Mesendoderm (in vitro differentiated cells): ENCODE measurements around the gene TP73.

Experiments used
- DNase-seq: peaks from one replicate; pipeline ENCODE4 v3.0.0; 2013
- H2AK5ac ChIP-seq: 2 replicates; pipeline ENCODE4 v1.6.1; 2013; ENCODE audit warnings: low read length, inconsistent platforms
- H2BK120ac ChIP-seq: 2 replicates; pipeline ENCODE4 v1.6.1; 2013; ENCODE audit warnings: low read depth, mild to moderate bottlenecking, low read length, moderate library complexity, mixed read lengths
- H2BK15ac ChIP-seq: replicated peaks from 2 replicates; pipeline ENCODE4 v1.6.1; 2013; ENCODE audit warnings: low read depth, mild to moderate bottlenecking, moderate library complexity
- H2BK5ac ChIP-seq: 2 replicates; pipeline ENCODE4 v1.6.1; 2013; ENCODE audit warnings: low read length, inconsistent platforms
- H3K18ac ChIP-seq: 2 replicates; pipeline ENCODE4 v1.6.1; 2013; ENCODE audit warnings: mild to moderate bottlenecking, low read length, mixed read lengths
- H3K23ac ChIP-seq: one replicate; pipeline ENCODE4 v1.6.1; 2013; ENCODE audit warnings: low read length
- H3K27ac ChIP-seq: 2 replicates; pipeline ENCODE4 v1.5.1; 2013; ENCODE audit warnings: low read depth, mild to moderate bottlenecking, inconsistent platforms, low read length, moderate library complexity
- H3K27me3 ChIP-seq: 2 replicates; pipeline ENCODE4 v1.6.1; 2013; ENCODE audit warnings: low read length, control low read depth, mild to moderate bottlenecking, inconsistent platforms; ENCODE audit not compliant: insufficient read depth, poor library complexity
- H3K36me3 ChIP-seq: 2 replicates; pipeline ENCODE4 v1.6.1; 2013; ENCODE audit warnings: low read length, inconsistent platforms; ENCODE audit not compliant: control insufficient read depth, insufficient read depth
- H3K4ac ChIP-seq: one replicate; pipeline ENCODE4 v1.6.1; 2013; ENCODE audit warnings: low read depth, mild to moderate bottlenecking, low read length, moderate library complexity
- H3K4me1 ChIP-seq: 2 replicates; pipeline ENCODE4 v1.6.1; 2013; ENCODE audit warnings: low read depth, low read length, inconsistent platforms; ENCODE audit not compliant: control insufficient read depth
- H3K4me2 ChIP-seq: 2 replicates; pipeline ENCODE4 v1.6.1; 2013; ENCODE audit warnings: low read length
- H3K4me3 ChIP-seq: 2 replicates; pipeline ENCODE4 v1.5.1; 2013; ENCODE audit warnings: mild to moderate bottlenecking, low read length
- H3K56ac ChIP-seq: one replicate; pipeline ENCODE4 v1.6.1; 2013; ENCODE audit warnings: low read length
- H3K79me1 ChIP-seq: 2 replicates; pipeline ENCODE4 v1.6.1; 2013; ENCODE audit warnings: low read length, inconsistent platforms
- H3K79me2 ChIP-seq: 2 replicates; pipeline ENCODE4 v1.6.1; 2013; ENCODE audit warnings: mild to moderate bottlenecking, low read length; ENCODE audit not compliant: control insufficient read depth, insufficient read depth
- H3K9ac ChIP-seq: 2 replicates; pipeline ENCODE4 v1.6.1; 2013; ENCODE audit warnings: low read length, inconsistent platforms
- H4K5ac ChIP-seq: one replicate; pipeline ENCODE4 v1.6.1; 2013; ENCODE audit warnings: low read length
- H4K8ac ChIP-seq: one replicate; pipeline ENCODE4 v1.6.1; 2013; ENCODE audit warnings: low read depth, mild to moderate bottlenecking, control low read depth, low read length, moderate library complexity
- WGBS: extraction: QIAGEN DNeasy Blood & Tissue Kit; methylation state at CpG from one replicate; pipeline ENCODE4 v1.1.7; 2013; ENCODE audit warnings: low lambda C conversion rate, missing lambda C conversion rate; ENCODE audit not compliant: insufficient coverage; ENCODE audit errors: extremely low coverage; 5-methylcytosine and 5-hydroxymethylcytosine counted together

Gene TP73

DNA sequence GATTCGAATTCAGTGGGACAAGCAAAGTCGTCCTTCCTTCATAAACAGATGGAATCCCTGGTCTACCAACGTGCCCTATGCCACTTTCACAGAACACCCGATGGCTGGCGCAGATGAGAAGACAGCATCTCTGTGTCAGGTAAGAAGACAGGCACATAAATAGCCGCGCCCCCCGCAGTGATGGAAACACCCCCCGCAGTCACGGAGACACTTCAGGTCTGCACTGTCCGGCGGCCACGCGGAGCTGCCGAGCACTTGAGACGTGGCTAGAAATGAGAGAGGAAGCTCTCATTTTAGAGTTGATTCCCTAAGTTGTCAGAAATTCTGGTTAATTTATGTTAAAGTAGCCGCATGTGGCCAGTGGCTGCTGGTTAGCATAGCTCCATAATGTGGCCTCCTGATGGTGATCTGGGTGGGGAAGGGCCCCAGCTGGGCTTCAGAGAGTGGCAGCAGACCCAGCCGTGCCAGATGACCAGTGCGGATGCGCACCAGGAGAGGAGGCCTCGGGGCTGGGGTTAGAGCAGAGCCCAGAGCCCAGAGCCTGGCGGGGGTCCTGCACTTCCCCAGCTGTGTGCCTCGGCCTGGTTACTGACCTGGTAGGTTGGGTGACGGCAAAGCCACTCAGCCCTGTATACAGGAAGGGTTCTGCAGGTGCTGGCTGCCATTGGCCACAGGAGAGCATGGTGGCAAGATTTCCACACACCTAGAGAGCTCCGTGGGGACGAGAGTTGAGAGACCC lies 24.6 kb upstream of the TP73 start:
- H3K4me3 ChIP-seq = no peak overlapping the region
- no peak overlapping the region for H3K56ac ChIP-seq
- H3K79me1 ChIP-seq = peaks cover 3% of the 10 kb centered on the region
- no peak overlapping the region for H4K5ac ChIP-seq
- no peak overlapping the region for H3K4me2 ChIP-seq
- no peak overlapping the region for H3K23ac ChIP-seq
- no peaks in the 10 kb centered on the region for H3K27me3 ChIP-seq
- H4K8ac ChIP-seq = no peak overlapping the region
- H3K4ac ChIP-seq = no peak overlapping the region
- H3K36me3 ChIP-seq = no peaks in the 10 kb centered on the region
- no peak overlapping the region for H3K18ac ChIP-seq
- no peak overlapping the region for H2BK5ac ChIP-seq
- WGBS = no CpG with 5 or more reads among the region's 26 CpGs
- H3K9ac ChIP-seq = no peak overlapping the region
- no peak overlapping the region for H2AK5ac ChIP-seq
- H3K4me1 ChIP-seq = peaks cover 3% of the 10 kb centered on the region
- no peak for DNase-seq
- no peak overlapping the region for H3K27ac ChIP-seq
- H2BK120ac ChIP-seq = no peak overlapping the region
- H3K79me2 ChIP-seq = no peaks in the 10 kb centered on the region
- H2BK15ac ChIP-seq = no peak overlapping the region

DNA sequence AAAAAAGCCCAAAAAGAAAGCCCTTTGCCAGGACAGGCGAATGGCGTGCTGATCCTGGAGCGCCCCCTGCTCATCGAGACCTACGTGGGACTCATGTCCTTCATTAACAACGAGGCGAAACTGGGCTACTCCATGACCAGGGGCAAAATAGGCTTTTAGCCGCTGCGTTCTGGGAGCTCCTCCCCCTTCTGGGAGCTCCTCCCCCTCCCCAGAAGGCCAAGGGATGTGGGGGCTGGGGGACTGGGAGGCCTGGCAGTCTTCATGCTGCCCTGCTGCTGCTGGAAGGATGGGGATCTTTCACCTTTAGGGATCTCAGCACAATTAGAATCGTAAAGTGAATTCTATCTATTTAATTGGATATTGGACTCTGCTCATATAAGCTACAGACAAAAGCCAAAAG lies 23.9 kb upstream of the TP73 start:
- Histone ChIP-seq H3K9ac (no peak overlapping the region), H3K27ac (no peak overlapping the region), H3K56ac (no peak overlapping the region), H3K27me3 (no peaks in the 10 kb centered on the region), H3K4me2 (no peak overlapping the region), H2BK15ac (no peak overlapping the region), H3K4ac (no peak overlapping the region), H3K79me2 (no peaks in the 10 kb centered on the region), H4K8ac (no peak overlapping the region), H2BK120ac (no peak overlapping the region), H4K5ac (no peak overlapping the region), H3K36me3 (no peaks in the 10 kb centered on the region), H3K79me1 (peaks cover 3% of the 10 kb centered on the region), H2BK5ac (no peak overlapping the region), H2AK5ac (no peak overlapping the region), H3K18ac (no peak overlapping the region), H3K4me1 (peaks cover 3% of the 10 kb centered on the region), H3K23ac (no peak overlapping the region), H3K4me3 (no peak overlapping the region)
- no CpG with 5 or more reads among the region's 10 CpGs for WGBS
- DNase-seq = peak; percentile 11

- no peaks in the 10 kb centered on the region for H3K27me3 ChIP-seq
These were observed 22.7 kb upstream of the TP73 start for GRCh38 chr1:3629561-3630160.

GRCh38 chr1:3630161-3630611 lies 22.1 kb upstream of the TP73 start:
- Histone ChIP-seq H2BK5ac (no peak overlapping the region), H2BK120ac (no peak overlapping the region), H3K4me1 (peaks cover 3% of the 10 kb centered on the region), H2BK15ac (no peak overlapping the region), H3K56ac (no peak overlapping the region), H3K4me2 (no peak overlapping the region), H3K18ac (no peak overlapping the region), H4K8ac (no peak overlapping the region), H3K4ac (no peak overlapping the region), H3K36me3 (no peaks in the 10 kb centered on the region), H3K9ac (no peak overlapping the region), H3K23ac (no peak overlapping the region), H3K4me3 (no peak overlapping the region), H3K27me3 (no peaks in the 10 kb centered on the region), H3K79me1 (peaks cover 3% of the 10 kb centered on the region), H3K27ac (no peak overlapping the region), H3K79me2 (no peaks in the 10 kb centered on the region), H2AK5ac (no peak overlapping the region), H4K5ac (no peak overlapping the region)
- WGBS = no CpG with 5 or more reads among the region's 11 CpGs
- DNase-seq = no peak

More at GRCh38 chr1:3629561-3630160, 22.7 kb upstream of the TP73 start:
- H2BK120ac ChIP-seq = no peak overlapping the region
- no peak for DNase-seq
- no peak overlapping the region for H4K8ac ChIP-seq
- peaks cover 3% of the 10 kb centered on the region for H3K79me1 ChIP-seq
- H3K56ac ChIP-seq = no peak overlapping the region
- no peak overlapping the region for H3K27ac ChIP-seq
- H3K9ac ChIP-seq = no peak overlapping the region
- no peak overlapping the region for H4K5ac ChIP-seq
- peaks cover 3% of the 10 kb centered on the region for H3K4me1 ChIP-seq
- no peak overlapping the region for H3K4me3 ChIP-seq
- no peak overlapping the region for H2AK5ac ChIP-seq
- H3K4me2 ChIP-seq = no peak overlapping the region
- no CpG with 5 or more reads among the region's 16 CpGs for WGBS
- no peaks in the 10 kb centered on the region for H3K79me2 ChIP-seq
- H3K4ac ChIP-seq = no peak overlapping the region
- H2BK5ac ChIP-seq = no peak overlapping the region
- H3K36me3 ChIP-seq = no peaks in the 10 kb centered on the region
- no peak overlapping the region for H3K18ac ChIP-seq
- no peak overlapping the region for H2BK15ac ChIP-seq
- H3K23ac ChIP-seq = no peak overlapping the region

GRCh38 chr1:3630914-3631313 lies 21.4 kb upstream of the TP73 start:
- H3K18ac ChIP-seq = no peak overlapping the region
- H3K36me3 ChIP-seq = no peaks in the 10 kb centered on the region

More at GRCh38 chr1:3630914-3631313, 21.4 kb upstream of the TP73 start:
- no peak overlapping the region for H3K23ac ChIP-seq
- no peak overlapping the region for H3K9ac ChIP-seq
- H3K4me3 ChIP-seq = no peak overlapping the region
- H3K4me1 ChIP-seq = no peaks in the 10 kb centered on the region
- H2BK5ac ChIP-seq = no peak overlapping the region
- no peak for DNase-seq
- H3K4me2 ChIP-seq = no peak overlapping the region
- H4K8ac ChIP-seq = no peak overlapping the region
- no peak overlapping the region for H3K4ac ChIP-seq
- H3K79me1 ChIP-seq = no peaks in the 10 kb centered on the region
- no CpG with 5 or more reads among the region's 9 CpGs for WGBS
- no peak overlapping the region for H3K27ac ChIP-seq
- H3K56ac ChIP-seq = no peak overlapping the region
- H3K27me3 ChIP-seq = no peaks in the 10 kb centered on the region
- no peak overlapping the region for H2BK120ac ChIP-seq
- H2BK15ac ChIP-seq = no peak overlapping the region
- no peak overlapping the region for H4K5ac ChIP-seq
- no peak overlapping the region for H2AK5ac ChIP-seq
- no peaks in the 10 kb centered on the region for H3K79me2 ChIP-seq
